ENCODE results near the gene B9D1.

The B9D1 gene

DNA sequence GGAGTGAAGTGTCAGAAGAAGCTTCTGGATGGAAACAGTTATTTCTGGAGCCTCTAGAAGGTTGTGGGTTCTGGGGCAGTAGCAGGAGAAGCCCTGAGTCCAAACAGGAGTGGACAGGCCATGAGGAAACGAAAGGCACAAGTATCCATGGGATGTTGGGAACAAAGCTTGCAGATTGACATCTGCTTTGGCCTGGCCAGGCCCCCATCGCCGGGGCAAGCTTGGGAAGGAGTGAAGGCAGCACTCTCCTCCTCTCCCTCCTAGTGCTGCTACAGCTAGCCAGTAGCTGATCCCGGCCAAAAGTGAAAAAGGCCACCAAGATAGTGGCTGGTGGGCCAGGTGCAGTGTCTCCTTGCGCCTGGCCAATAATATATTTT is 40.4 kb downstream of the B9D1 start:
- H3K4me3 ChIP-seq (ENCODE audit: control insufficient read depth, low read depth, low read length), result no peak overlapping the region
- no peak for DNase-seq (ENCODE audit: low read depth)

GRCh38 chr17:19321481-19322128 is 40.9 kb downstream of the B9D1 start:
- TF ChIP-seq, protein P1, sequence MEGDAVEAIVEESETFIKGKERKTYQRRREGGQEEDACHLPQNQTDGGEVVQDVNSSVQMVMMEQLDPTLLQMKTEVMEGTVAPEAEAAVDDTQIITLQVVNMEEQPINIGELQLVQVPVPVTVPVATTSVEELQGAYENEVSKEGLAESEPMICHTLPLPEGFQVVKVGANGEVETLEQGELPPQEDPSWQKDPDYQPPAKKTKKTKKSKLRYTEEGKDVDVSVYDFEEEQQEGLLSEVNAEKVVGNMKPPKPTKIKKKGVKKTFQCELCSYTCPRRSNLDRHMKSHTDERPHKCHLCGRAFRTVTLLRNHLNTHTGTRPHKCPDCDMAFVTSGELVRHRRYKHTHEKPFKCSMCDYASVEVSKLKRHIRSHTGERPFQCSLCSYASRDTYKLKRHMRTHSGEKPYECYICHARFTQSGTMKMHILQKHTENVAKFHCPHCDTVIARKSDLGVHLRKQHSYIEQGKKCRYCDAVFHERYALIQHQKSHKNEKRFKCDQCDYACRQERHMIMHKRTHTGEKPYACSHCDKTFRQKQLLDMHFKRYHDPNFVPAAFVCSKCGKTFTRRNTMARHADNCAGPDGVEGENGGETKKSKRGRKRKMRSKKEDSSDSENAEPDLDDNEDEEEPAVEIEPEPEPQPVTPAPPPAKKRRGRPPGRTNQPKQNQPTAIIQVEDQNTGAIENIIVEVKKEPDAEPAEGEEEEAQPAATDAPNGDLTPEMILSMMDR (conservative IDR thresholded peaks at IDR 0.05; ENCODE audit: control insufficient read depth, insufficient read depth, low read depth, low read length), result peak; percentile 21
- DNase-seq (ENCODE audit: low read depth), result no peak
- H3K4me3 ChIP-seq (ENCODE audit: control insufficient read depth, low read depth, low read length), result no peak overlapping the region

More for the DNA sequence above, 40.4 kb downstream of the B9D1 start:
- TF ChIP-seq, protein P1 (conservative IDR thresholded peaks at IDR 0.05; ENCODE audit: control insufficient read depth, insufficient read depth, low read depth, low read length), result no peak

- TF ChIP-seq, protein P1 (conservative IDR thresholded peaks at IDR 0.05; ENCODE audit: control insufficient read depth, insufficient read depth, low read depth, low read length), result no peak
- DNase-seq (ENCODE audit: low read depth), result no peak
- no peak overlapping the region for H3K4me3 ChIP-seq (ENCODE audit: control insufficient read depth, low read depth, low read length)
Measured at GRCh38 chr17:19320876-19321275, 41.6 kb downstream of the B9D1 start.

GRCh38 chr17:19319771-19320505 is 42.6 kb downstream of the B9D1 start:
- H3K4me3 ChIP-seq (ENCODE audit: control insufficient read depth, low read depth, low read length), result no peak overlapping the region
- TF ChIP-seq, protein P1 (conservative IDR thresholded peaks at IDR 0.05; ENCODE audit: control insufficient read depth, insufficient read depth, low read depth, low read length), result no peak
- DNase-seq (ENCODE audit: low read depth), result no peak

DNA sequence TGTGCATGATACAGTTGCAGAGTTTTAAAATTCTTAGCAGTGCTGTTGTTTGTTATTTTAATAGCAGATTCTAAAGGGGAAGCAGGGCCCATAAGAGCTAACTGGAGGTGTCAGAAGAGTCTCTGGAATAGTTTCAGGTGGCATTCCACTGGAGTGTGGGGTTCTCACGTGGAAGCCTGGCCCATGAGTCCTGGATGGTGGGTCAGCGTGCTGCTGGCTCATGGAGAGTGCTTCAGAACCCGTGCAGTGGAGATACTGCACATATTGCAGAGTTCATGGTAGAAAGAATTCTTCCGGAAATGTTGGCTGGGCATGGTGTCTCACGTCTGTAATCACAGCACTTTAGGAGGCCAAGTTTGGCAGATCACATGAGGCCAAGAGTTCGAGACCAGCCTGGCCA is 43.9 kb downstream of the B9D1 start:
- DNase-seq (ENCODE audit: low read depth), result no peak
- TF ChIP-seq, protein P1 (conservative IDR thresholded peaks at IDR 0.05; ENCODE audit: control insufficient read depth, insufficient read depth, low read depth, low read length), result no peak
- H3K4me3 ChIP-seq (ENCODE audit: control insufficient read depth, low read depth, low read length), result no peak overlapping the region

GRCh38 chr17:19317359-19318095 is 45.0 kb downstream of the B9D1 start:
- TF ChIP-seq, protein P1 (conservative IDR thresholded peaks at IDR 0.05; ENCODE audit: control insufficient read depth, insufficient read depth, low read depth, low read length), result peak; percentile 24
- no peak overlapping the region for H3K4me3 ChIP-seq (ENCODE audit: control insufficient read depth, low read depth, low read length)
- DNase-seq (ENCODE audit: low read depth), result peak; percentile 84
